Measurements from ENCODE around the gene PPM1H.
"Not testable (repeated sequence)": the region's sequence is repeated elsewhere in the genome, so short reads cannot be mapped to it uniquely, and the experiment has no call there.

The PPM1H gene

DNA sequence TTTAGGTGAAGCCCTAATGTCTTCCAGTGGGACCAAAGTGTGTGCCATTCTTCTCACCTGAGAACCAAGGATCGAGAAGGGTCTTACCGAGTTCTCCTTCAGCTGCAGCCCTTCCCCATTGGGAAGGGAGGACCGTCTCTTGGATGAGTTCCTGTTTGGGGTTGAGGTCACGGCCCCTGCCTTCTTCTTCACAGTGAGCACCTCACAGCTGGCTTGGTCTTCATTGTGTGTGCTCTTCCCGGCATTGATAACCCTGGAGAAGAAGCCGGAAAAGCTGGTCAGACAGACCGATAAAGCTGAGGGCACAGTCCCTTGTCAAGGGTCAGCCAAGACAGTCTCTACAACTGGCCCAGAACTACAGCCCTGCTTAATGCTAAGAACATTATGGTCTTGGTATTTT lies 102.9 kb downstream of the PPM1H start:
- no peak for DNase-seq

DNA sequence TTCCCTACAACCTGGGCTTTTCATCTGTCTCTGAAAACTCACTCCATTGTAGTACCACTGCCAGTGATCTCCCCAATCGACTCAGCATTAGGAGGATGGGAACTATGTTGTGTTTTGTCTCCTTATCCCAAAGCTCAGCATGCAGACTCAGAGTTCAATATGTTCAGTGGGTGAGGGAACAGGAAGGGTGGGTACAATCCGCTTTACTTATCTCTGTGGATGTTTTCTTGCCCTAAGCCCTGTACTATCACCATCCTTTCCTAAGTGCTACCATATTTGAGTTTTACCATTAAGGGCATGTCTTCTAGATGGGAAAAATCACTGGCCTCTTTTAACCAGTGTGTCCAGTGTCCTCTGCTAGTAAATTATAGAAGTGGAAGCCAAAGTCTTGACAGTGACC lies 107.1 kb downstream of the PPM1H start:
- no peak for DNase-seq

DNA sequence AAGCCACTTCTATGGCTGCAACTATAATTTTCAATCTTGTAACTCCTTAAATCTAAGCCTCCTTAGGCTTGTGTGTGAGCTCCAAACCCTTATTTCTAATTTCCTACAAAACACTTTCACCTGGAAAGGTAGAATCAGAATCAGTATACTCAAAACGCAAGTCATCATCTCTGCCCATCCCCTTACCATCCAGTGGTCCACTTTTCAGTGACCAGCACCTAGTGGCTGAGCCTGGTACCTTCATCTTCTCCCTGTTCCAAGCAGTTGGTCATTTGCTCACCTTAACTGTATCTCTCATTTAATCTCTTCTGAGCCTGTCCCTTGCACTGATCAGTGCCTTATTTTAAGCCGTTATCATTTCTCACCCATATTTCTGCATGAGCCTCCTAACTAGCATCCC lies 107.9 kb downstream of the PPM1H start:
- DNase-seq, result no peak

DNA sequence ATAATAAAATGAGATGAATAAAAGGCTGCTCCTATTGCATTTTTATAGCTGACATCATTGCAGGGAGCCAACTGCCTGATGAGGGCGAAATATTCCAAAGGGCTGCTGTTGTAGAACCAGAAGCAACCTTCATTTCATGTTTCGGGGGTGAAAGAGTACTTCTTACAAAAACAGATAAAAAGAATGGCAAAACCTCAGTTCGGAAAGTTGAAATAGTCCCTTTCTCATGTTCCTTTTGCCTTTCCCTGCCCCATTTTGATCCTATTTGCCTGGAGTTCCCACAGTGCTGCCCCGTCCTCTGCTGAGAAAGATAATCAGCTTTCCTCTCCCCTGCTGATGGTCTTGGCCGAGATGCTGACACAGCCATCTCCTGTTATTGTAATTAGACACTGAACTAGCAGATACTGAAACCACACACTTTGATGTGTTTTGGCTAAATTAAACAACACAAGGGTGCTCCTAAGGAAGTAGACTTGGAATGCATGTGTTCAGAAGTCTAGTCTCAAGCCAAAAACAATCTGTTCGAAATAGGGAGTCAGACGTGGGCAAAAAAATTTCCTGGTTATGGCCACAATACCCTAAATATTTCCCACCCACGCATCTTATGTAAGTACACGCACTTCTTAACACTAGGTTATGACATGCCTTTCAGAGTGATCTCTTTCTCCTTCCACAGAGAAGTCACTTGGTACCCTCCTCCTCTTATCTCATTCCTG lies 117.2 kb downstream of the PPM1H start:
- DNase-seq, result no peak

DNA sequence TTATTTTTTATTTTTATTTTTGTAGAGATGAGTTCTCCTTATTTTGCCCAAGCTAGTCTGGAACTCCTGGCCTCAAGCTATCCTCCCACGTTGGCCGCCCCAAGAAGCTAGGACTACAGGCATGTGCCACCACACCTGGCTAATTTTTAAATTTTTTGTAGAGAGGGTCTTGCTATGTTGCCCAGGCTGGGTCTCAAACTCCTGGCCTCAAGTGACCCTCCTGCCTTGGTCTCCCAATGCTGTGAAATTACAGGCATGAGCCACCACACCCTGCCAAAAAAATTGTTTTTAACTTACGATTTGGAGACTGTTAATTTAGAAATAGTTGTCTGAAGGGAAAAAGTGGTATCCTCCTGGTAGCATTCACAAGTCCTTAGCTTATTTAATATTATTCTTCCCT lies 120.7 kb downstream of the PPM1H start:
- DNase-seq, result no peak

DNA sequence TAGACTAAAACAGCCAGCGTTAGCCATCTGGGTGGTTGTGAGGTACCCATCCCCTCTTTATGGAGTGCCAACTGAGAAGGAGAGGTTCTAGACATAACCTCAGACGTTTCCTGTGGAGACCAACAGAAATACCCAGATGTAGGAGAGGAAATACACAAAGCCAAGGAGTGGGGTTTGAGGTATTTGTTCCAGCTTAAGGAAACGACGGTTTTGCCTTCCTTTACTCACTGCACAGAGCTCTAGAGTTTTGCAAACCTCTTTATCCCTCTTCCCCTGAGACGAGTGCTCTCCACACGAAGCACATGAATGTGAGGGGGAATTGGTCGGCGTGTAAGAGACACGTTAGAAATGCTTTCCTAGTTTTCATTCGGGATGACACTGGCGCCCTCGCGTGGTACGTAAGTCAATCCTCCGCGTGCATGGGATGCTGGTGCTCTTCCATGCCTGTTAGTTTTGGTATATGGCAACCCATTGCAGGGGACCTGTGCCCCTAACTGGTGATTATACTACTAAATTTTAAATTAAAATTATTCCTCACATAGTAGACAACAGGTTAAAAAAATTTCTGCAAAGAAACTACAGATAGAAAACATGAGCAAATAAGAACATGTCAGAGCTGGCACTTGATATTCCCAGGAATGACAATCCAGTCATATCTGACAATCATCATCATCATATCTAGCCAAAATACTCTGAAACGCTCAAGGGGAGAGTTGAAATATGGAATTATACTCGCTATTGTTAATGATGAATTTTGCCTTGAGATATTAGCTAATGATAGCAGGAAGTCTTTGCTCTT lies 121.7 kb downstream of the PPM1H start:
- DNase-seq, result no peak

DNA sequence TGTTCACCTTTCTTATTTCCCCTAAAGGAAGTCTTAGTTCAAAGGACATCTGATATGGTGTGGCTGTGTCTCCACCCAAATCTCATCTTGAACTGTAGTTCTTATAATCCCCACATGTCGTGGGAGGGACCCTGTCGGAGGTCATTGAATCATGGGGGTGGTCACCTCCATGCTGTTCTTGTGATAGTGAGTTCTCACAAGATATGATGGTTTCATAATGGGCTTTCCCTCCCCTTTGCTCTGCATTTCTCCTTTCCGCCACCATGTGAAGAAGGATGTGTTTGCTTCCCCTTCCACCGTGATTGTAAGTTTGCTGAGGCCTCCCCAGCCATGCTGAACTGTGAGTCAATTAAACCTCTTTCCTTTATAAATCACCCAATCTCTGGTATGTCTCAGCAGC lies 123.5 kb downstream of the PPM1H start:
- not testable (repeated sequence) for DNase-seq

DNA sequence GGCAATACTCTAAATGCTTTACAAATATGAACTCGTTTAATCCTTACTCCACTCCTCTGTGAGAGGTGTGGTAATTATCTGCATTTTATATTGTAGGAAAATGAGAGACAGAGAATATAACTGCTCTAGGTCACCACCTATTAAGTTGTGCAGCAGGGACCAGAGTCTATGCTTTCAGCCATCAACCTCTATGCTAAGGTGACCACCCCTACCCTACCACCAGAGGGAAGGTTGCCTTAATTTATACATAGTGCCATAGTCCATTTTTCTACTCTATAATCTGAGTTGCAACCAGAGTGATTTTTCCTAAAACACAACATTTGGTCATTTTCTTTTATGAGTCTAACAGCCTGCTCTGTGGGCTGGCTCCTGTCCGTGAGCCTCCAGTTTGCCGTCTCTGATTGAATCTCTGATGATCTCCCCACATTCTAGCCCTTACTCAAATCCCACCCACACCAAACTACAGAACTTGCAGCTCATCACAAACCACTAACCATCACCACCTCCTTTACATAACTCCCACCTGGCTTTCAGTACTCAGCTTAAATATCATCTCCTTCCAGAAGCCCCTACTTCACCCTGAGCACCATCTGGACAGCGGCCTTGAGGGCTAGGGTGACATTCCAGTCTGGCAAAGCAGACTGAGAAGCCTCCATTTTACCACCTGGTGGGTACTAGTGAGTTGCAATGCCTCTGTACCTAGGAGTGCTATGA lies 126.6 kb downstream of the PPM1H start:
- no peak for DNase-seq

DNA sequence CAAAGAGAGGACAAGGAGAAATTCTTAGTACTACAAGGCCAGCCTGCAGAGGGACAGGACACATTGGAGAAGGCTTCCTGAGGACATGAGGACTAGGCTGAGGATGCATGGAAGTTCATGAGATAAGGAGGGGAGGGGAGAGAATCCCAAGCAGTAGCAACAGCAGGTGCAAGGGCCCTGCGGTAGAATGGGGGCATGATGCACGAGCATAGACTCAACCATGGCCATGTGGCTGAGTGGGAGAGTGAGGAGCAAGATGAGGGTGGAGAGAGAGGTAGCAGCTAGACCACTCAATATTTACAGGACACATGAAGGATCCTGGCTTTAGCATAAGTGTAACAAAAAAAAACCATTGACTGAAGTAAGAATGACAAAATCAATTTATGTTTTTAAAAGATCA lies 128.1 kb downstream of the PPM1H start:
- no peak for DNase-seq

DNA sequence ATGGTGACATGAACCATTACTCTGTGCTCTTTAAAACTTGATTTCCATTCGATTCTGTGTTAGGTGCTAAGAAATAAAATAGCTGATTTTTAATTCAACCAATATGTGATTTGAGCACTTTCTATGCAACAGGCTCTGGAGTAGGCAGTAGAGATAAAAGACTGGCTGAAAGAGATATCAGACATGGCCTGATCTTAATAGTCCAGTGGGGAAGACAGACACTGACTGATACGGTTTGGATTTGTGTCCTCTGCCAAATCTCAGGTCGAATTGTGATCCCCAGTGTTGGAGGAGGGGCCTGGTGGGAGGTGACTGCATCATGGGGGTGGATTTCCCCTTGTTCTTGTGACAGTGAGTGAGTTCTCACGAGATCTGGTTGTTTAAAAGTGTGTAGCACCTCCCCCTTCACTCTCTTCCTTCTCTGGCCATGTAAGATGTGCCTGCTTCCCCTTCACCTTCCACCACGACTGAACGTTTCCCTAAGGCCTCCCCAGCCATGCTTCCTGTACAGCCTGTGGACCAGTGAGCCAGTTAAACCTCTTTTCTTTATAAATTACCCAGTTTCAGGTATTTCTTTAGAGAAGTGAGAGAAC lies 128.6 kb downstream of the PPM1H start:
- no peak for DNase-seq

DNA sequence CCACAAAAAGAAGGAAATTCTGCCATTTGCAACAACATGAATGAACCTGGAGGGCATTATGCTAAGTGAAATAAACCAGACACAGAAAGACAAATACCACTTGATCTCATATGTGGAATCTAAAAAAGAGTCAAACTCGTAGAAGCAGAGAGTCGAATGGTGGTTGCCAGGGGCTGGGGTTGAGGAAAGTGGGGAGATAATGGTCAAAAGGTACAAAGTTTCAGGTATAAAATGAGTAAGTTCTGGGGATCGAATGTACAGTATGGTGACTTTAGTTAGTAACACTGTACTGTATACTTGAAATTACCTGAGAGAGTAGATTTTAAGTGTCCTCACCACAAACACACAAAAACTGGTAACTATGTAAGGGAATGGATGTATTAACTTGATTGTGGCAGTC lies 129.4 kb downstream of the PPM1H start:
- no peak for DNase-seq

DNA sequence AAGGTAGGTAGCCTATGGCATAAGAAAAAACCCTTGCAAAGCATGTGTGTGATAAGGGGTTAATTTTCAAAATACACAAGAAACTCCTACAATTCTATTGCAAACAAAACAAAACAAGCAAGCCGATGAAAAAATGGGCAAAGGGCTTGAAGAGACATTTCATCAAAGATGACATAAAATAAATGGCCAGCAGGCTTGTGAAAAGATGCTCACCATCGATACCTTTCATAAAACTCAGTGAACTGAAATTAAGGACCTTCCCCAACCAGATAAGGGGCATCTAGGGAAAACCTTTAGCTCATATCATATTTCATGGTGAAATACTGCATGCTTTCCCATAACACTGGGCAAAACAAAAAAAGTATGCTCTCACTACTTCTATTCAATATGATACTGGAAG lies 131.2 kb downstream of the PPM1H start:
- no peak for DNase-seq

DNA sequence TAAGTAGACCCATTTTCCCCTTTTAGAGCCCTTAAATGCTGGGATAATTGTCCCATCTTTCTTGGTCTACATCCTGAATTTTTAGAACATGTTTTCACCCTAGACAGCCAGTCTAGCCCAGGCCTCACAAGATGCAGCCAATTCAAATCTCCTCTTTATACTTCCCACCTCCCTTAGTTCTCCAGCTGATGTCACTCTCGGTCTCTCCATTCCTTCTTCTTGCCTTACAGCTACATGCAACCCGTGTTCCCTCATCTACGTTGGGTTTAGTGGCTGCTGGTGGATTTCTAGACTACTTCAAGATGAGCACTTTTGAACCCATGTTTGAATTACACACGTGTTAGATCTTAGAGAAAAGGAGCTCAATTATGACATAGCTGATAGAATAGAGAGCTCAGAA lies 132.0 kb downstream of the PPM1H start:
- peak; percentile 29 to 39 for DNase-seq

DNA sequence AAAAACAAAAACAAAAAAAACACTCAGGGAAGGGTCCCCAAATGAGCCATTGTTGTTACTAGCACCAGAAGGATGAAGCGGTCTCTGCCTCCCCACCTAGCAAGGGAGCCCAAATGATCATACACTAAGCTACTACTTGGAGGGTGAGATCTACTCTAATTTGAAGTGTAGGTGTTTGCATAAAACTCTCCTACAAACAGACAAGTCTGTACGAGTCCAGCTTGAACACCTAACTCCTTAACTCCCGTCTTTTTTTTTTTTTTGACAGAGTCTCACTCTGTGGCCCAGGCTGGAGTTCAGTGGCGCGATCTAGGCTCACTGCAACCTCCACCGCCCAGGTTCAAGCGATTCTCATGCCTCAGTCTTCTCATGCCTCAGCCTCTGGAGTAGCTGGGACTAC lies 132.6 kb downstream of the PPM1H start:
- peak in 1 of 2 experiments; percentile 24 for DNase-seq

DNA sequence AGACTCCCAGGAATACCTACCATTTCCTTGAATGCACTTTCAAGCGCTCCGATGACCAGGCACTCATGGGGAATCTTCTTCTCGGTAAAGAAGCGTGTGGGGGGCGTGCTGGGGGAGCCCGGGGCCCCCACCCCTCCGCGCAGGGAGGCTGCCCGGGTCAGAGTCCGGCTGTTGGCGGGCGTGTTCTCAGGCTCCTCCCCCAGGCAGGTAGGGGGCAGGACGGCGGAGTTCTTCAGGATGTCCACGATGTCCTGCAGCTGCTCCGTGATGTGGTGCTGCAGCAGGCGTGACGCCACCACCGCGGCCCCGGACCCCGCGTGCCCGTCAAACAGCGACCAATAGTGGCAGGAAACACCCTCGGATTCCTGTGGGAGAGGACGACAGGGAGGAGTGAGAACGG lies 133.2 kb downstream of the PPM1H start:
- no peak for DNase-seq

DNA sequence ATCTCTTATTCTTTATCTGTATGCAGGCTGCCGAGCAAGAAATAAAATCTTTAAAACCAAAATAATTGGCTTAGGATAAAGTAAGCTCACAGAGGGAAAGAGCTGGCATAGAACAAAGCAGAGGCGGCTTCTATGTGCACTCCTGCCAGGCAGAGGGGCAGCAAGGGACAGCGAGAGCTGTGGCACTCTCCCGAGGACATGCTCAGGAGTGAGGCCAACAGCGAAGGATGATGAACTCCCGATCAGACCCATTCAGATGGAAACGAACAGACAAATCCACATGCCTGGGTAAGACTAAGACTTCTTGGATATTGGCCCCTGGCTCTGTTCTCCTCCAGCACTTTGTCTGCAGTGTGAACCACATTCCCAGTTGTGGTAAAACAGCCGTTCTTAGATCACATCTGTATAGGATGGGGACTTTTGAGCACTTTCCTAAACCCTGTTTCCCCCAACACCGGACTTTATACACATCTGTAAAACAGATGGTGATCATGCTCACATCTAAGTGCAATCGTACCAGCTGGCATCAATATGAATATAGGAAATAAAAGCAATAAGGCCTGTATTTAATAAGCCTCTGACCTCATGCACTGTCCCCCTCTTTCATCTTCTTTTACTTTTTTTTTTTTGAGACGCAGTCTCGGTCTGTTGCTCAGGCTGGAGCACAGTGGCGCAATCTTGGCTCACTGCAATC lies 134.1 kb downstream of the PPM1H start:
- DNase-seq, result no peak

DNA sequence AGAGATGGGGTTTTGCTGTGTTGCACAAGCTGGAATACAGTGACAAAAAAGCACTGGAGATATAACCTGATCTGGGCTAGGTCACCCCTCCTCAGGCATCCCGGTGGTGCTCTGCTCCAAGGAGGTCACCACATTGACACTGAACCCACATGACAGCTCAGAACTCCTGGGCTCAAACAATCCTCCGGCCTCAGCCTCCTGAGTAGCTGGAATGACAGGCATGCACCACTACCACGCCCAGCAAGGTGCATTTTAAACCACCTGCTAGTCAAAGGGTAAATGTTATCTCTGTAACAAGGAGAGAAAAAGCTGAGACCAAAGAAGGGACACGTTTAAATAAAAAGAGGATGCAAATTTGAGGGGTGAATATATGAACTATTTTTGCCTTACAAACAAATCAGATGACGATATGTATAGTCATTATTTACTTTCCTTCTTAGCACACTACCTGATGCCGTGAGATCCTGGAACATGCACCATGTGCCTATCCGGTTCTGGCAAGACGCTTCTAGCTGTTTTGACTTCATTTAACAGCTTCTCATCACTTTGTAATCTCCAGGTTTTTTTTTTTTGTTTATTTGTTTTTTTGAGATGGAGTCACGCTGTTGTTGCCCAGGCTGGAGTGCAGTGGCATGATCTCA lies 135.1 kb downstream of the PPM1H start:
- peak; percentile 81 to 86 for DNase-seq

DNA sequence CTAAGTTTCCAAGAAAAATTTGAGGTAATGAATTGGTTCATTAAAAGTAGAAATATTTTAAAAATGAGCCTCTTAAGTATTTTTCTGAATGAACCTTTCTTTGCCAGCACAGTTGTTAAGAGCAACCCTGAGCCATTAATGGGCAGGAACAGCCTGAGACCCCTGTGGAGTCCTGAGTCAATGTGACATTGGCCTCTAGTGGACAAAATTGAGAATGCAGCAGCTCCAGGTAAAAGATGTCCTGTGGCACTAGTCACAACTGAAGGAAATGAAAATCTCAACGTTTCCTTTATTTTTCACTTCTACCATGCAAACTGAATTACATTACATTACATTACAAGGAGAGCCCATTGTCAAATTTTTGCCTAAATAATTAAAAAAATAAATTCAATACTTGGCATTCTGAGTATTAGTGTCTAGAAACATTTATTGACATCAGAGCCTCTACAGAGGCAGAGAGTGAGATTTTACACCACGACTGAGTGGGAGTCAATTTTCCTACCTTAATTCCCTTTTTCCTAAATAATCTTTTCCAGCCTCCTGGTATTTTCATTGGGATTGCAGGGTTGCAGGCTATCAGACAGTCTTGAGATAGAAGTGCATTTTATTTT lies 135.7 kb downstream of the PPM1H start:
- peak; percentile 69 to 92 for DNase-seq

DNA sequence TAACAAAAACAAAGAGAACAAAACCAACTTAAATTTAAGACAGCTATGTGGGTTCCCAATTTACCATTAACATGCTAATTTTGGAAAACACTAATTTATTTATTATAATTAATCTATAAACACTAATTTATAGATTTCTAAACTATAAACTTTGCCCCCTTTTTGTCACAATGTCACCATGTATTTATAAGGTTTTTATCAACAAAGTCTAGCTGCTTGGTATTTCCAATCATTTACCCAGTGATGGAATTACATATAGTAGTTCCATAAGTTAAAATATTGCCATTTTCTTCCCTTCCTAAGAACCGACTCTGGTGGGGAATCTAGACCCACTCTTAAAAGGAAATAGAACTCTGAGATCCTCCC lies 140.7 kb downstream of the PPM1H start:
- no peak for DNase-seq

DNA sequence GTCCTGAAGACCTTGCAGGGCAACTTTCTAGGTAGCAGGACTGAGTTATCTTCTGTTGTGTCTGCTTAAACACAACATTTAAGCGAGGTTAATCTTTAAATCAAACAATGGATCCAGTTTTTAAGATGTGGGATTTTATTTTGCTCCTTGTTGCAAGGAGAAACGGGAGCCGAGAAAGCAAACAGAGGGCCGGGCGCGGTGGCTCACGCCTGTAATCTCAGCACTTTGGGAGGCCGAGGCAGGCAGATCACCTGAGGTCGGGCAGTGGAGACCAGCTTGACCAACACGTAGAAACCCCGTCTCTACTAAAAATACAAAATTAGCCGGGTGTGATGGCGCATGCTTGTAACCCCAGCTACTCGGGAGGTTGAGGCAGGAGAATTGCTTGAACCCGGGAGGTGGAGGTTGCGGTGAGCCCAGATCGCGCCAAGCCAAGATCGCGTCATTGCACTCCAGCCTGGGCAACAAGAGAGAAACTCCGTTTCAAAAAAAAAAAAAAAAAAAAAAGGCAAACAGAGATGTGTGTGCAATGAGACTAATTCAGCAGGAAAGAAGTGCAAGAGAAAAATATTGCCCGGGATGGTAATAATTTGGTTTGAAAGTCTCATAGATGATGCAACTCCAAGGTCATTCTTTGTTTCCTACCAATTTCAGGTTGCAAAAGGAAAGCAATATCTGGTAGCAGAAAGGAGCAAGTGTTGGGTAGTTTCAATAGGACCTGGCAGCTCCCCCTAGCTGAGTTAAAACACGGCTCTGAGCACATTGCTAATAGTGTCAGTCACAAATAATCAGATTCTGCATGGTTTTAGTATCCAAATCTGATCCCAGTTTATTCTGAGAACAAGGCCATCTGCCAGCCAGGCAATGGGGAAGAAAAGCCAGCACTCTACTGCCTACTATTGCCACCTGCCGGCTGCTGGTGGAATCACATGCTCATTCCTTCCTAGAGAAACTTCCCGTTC lies 141.4 kb downstream of the PPM1H start:
- peak; percentile 70 to 83 for DNase-seq
